NCI-H187 (cell line): ENCODE data around the gene OXSR1.
"Not testable (repeated sequence)": the region's sequence is repeated elsewhere in the genome, so short reads cannot be mapped to it uniquely, and the experiment has no call there.

ENCODE experiments used
- DNase-seq, 2 experiments: peaks; one replicate each; lab custom pipeline; 2025; lab: John Stamatoyannopoulos, UW

OXSR1 gene

DNA sequence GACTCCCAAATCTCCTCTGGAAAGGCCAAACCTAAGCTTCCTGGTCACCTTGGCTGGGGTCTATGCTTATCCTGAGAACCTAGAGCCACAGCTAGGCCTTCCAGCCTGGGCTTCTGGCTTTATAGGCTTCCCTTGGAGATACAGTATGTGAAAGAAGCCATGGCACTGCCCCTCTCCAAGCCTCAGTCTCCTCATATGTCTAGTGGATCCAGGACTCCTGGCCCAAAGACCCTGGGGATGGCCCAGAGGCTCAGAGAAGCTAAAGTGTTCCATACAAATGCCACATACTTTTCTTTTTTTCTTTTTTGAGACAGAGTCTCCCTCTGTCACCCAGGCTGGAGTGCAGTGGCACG lies 37.1 kb upstream of the OXSR1 start:
- DNase-seq = no peak

DNA sequence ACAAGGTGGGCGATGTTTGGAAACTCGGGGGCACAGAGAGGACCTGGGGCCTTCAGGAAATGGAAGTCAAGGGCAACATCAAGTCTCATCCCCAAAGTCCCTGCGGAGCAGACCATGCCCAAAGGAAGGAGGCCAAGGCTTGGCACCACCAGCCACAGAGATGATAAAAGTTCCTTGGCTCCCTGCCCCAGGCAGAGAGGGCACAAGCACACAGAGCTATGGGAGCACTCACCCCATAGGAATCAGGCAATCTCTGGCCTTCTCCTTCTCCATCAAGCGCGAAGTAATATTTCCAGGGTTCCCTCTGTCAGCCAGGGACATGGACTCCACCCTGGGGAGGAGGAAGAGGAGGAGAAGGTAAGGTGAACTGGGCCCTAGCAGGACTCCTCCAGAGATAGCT lies 36.3 kb upstream of the OXSR1 start:
- DNase-seq = no peak

GRCh38 chr3:38130631-38131065 lies 34.7 kb upstream of the OXSR1 start:
- DNase-seq = no peak

DNA sequence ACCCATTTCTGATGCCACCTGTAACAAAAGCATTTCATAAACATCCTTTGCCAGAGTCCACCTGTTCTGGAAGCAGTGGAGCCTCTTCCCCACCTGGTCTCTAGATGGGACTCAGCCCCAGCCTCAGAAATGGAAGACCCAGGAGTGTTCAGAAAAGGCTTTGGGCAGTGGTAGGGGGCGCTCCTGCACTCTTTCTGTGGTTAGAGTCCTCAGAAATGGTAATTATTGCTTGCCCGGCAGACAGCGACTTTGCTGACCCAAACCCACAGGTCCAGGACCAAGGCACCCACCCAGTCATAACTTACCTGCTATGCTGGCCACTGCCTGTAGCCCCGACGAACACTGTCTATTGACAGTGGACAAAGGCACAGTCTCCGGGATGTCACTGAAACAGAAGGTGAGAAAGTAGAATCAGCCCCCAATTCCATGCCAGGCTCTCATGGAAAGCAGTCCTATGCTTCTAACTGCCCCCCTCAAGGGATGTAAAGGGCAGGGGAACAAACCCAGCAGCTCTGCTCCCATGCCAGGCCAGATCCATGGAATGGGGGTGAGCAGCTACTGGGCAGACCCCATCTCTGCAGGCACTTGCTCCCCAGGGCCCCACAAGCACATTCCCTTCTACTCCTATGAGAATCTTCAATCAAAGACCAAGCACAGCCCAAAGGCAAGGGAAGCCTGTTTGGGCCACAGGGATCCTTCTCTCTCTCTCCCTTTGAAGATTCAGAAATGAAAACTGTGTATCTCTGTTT lies 33.5 kb upstream of the OXSR1 start:
- DNase-seq = no peak

DNA sequence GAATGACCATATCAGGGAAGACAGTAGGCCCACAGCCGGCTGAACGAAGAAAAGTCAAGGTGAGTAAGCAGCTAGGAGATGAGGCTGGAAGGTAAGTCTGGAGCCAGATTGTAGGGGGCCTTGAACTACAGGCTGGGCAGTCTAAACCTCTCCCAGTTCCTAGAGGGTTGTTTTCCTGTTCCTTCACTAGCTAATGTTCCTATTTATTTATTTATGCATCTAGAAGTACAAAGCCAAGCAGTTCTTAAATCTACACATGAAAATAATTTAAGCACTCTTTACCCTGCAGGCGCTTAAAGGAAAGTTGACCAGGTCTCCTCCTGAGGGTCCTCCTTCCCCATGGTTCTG lies 32.2 kb upstream of the OXSR1 start:
- no peak for DNase-seq

DNA sequence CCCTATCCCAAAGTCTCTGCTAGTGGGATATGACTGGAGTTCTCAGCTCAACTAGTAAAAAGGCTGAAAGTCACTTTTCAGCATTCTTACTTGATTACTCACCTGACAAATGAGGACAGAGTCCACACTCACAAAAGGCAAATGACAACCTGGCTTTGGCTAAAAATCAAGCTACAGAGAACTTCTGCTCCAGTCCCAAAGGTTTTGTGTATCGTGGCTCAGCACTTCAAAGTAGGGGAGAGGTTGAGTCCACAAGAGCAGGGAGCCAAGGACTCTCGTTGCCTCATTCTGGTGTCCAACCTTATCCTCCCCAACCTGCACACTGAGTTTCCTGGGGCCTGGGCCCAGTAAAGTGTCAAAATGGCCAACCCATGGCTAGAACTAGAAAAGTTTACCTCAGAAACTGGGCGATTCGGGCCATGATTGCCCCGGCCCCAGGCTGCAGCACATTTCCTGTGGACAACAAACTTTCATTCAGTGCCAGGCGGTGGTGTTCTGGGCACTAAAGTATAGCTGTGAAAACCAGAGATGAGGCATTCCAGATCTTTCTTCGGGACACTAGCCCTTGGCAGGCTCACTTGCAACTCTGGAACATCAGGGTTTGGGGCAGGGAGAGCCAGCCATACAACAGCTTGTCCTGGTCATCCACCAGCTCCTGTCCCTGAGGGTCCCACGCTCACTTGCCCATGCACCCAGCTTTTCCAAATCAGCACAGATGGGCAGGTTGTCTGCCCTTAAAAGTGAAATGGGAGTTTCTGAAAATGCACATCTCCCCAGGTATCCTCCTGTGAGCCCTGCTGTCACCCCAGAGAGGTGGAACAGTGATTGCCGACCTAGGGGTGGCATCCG lies 31.6 kb upstream of the OXSR1 start:
- no peak for DNase-seq

GRCh38 chr3:38134517-38135143 lies 30.7 kb upstream of the OXSR1 start:
- not testable (repeated sequence) for DNase-seq

DNA sequence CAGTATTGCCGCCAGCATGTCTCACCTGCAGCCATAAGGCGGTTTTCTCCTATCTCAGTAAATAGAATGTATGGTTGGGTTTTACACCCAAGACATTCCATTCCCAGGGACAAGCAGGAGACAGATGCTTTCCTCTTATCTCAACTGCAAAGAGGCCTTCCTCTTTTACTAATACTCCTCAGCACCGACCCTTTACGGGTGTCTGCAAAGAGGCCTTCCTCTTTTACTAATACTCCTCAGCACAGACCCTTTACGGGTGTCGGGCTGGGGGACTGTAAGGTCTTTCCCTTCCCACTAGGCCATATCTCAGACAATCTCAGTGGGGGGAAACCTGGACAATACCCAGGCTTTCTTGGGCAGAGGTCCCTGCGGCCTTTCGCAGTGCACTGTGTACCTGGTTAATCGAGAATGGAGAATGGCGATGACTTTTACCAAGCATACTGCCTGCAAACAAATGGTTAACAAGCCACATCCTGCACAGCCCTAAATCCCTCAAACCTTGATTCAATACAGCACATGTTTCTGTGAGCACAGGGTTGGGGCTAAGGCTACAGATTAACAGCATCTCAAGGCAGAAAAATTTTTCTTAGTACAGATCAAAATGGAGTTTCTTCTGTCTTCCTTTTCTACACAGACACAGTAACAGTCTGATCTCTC lies 29.6 kb upstream of the OXSR1 start:
- DNase-seq = not testable (repeated sequence)

DNA sequence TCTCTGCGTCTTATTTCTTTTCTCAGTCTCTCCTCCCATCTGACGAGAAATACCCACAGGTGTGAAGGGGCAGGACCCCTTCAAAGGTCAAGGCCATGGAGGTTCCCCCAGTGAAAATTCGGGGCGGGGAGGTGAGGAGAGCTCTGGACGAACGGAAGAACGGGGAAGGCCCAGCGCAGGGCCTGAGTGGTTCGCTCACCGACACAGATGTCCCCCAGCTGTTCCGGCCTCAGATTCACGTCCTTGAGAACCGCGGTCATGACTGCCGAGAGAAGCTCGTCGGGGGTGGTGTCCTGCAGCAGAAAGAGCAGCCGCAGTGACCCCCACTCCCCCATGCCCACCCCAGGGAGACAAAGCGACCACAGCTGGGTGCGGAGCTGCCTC lies 29.0 kb upstream of the OXSR1 start:
- DNase-seq = no peak

GRCh38 chr3:38136777-38137614 lies 28.3 kb upstream of the OXSR1 start, which contains the start of gene ACAA1:
Gene ACAA1, minus strand, starts transcription at chr3:38137127. Its CDS starts 92 bp downstream, at chr3:38137035.
- DNase-seq = peak; percentile 87 to 95

- DNase-seq = no peak
These were observed 27.6 kb upstream of the OXSR1 start for GRCh38 chr3:38137615-38138348.

DNA sequence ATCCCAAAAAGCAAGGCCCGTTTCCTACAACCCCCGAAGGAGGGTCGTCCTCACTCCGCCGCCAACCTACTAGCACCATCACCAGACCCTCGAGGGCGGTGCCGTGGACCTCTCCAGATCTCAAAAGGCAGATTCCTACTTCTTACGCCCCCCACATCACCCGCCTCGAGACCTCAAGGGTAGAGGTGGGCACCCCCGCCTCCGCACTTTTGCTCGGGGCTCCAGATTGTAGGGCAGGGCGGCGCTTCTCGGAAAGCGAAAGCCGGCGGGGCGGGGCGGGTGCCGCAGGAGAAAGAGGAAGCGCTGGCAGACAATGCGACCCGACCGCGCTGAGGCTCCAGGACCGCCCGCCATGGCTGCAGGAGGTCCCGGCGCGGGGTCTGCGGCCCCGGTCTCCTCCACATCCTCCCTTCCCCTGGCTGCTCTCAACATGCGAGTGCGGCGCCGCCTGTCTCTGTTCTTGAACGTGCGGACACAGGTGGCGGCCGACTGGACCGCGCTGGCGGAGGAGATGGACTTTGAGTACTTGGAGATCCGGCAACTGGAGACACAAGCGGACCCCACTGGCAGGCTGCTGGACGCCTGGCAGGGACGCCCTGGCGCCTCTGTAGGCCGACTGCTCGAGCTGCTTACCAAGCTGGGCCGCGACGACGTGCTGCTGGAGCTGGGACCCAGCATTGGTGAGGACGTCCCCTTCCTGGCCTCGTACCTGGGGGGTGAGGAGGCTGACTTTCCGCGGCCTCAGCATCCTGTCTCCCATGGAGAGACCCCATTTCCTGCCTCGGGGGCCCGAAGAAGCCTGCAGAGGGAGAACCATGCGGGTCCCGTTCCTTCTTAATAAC lies 26.8 kb upstream of the OXSR1 start, which contains the start of gene MYD88:
TSS of gene MYD88 (plus strand) at position 313 of the 842 bp plus-strand sequence. CDS start at position 353, 40 bp downstream.
- DNase-seq = no peak

- DNase-seq = no peak
These were observed 26.1 kb upstream of the OXSR1 start for GRCh38 chr3:38139191-38139590.

GRCh38 chr3:38139652-38140051 lies 25.7 kb upstream of the OXSR1 start:
- DNase-seq = no peak

DNA sequence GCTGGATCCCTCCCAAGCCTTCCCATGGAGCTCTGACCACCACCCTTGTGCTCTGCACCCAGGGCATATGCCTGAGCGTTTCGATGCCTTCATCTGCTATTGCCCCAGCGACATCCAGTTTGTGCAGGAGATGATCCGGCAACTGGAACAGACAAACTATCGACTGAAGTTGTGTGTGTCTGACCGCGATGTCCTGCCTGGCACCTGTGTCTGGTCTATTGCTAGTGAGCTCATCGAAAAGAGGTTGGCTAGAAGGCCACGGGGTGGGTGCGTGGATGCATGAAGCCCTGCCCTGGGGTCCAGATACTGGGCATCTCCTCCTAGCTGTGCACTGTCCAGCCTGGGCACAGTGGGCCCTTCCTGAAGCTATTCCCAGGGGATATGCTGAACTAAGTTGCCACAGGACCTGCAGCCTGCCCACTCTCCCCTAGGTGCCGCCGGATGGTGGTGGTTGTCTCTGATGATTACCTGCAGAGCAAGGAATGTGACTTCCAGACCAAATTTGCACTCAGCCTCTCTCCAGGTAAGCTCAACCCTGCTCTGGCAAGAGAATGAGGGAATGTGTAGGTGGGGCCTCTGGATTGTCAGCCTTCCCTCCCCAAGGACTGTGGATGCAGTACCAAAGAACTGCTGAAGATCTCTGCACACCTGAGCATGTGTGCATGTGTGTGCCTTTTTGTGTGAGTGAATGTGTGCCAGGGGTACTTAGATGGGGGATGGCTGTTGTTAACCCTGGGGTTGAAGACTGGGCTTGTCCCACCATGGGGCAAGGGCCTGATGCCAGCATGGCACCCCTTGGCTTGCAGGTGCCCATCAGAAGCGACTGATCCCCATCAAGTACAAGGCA lies 24.8 kb upstream of the OXSR1 start:
- no peak for DNase-seq

DNA sequence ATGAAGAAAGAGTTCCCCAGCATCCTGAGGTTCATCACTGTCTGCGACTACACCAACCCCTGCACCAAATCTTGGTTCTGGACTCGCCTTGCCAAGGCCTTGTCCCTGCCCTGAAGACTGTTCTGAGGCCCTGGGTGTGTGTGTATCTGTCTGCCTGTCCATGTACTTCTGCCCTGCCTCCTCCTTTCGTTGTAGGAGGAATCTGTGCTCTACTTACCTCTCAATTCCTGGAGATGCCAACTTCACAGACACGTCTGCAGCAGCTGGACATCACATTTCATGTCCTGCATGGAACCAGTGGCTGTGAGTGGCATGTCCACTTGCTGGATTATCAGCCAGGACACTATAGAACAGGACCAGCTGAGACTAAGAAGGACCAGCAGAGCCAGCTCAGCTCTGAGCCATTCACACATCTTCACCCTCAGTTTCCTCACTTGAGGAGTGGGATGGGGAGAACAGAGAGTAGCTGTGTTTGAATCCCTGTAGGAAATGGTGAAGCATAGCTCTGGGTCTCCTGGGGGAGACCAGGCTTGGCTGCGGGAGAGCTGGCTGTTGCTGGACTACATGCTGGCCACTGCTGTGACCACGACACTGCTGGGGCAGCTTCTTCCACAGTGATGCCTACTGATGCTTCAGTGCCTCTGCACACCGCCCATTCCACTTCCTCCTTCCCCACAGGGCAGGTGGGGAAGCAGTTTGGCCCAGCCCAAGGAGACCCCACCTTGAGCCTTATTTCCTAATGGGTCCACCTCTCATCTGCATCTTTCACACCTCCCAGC lies 24.0 kb upstream of the OXSR1 start:
- no peak for DNase-seq

GRCh38 chr3:38141952-38142273 lies 23.4 kb upstream of the OXSR1 start:
- DNase-seq = no peak

- DNase-seq = no peak
These were observed 22.4 kb upstream of the OXSR1 start for GRCh38 chr3:38142959-38143358.
